ENCODE data around the gene GET3. TPM values are rescaled to one million over a fixed set of nuclear protein-coding genes. Genes with fewer than 3 reads are reported as not detected.

Gene GET3
- total RNA-seq, 4 donors from 2014 or later, result 70.7 to 88.8 (median 83.3) TPM

GRCh38 chr19:12715929-12716328, 21.4 kb upstream of the GET3 start:
- WGBS, 2 donors, result 96 to 100% methylated on average over 3 of the region's 3 CpGs
- DNase-seq, result no peak
- H3K9me3 ChIP-seq, result no peaks in the 10 kb centered on the region
- H3K4me3 ChIP-seq (replicated peaks in 1 of 3), result no peak overlapping the region
- no peaks in the 10 kb centered on the region for H3K27me3 ChIP-seq
- peaks cover 4 to 10% of the 10 kb centered on the region in 2 donors for H3K4me1 ChIP-seq
- no peak overlapping the region for H3K27ac ChIP-seq
- TF ChIP-seq CTCF (IDR thresholded peaks at IDR 0.05) (no peak), POLR2A (IDR thresholded peaks at IDR 0.05) (no peak)
- intact Hi-C loops (cut with DNase I), result no loop called here
- H3K36me3 ChIP-seq, result peaks cover 44 to 55% of the 10 kb centered on the region in 2 donors

GRCh38 chr19:12720296-12720695, 17.0 kb upstream of the GET3 start:
- Histone ChIP-seq H3K36me3 (peaks cover 13 to 20% of the 10 kb centered on the region in 2 donors), H3K9me3 (no peaks in the 10 kb centered on the region), H3K4me1 (peaks cover 22 to 25% of the 10 kb centered on the region in 2 donors), H3K27ac (no peak overlapping the region), H3K4me3 (replicated peaks in 1 of 3) (peak overlapping the region in 1 of 3 donors; percentile 90), H3K27me3 (no peaks in the 10 kb centered on the region)
- DNase-seq, result no peak
- no peak for TF ChIP-seq CTCF (IDR thresholded peaks at IDR 0.05)
- no peak for TF ChIP-seq POLR2A (IDR thresholded peaks at IDR 0.05)
- 90% methylated on average over 10 of the region's 10 CpGs for WGBS, 2 donors
- intact Hi-C loops (cut with DNase I), result no loop called here

GRCh38 chr19:12720851-12721655, 16.2 kb upstream of the GET3 start:
- intact Hi-C loops (cut with DNase I), result no loop called here
- peak overlapping the region in 2 of 3 donors; percentile 92 to 96 for H3K27ac ChIP-seq

GRCh38 chr19:12721656-12722565, 15.4 kb upstream of the GET3 start:
- H3K4me3 ChIP-seq (replicated peaks in 1 of 3), result peak overlapping the region; percentile 61 to 90 (median 63)
- intact Hi-C loops (cut with DNase I), result no loop called here
- DNase-seq, result peak; percentile 68 to 69
- H3K9me3 ChIP-seq, result no peaks in the 10 kb centered on the region
- TF ChIP-seq CTCF (IDR thresholded peaks at IDR 0.05) (no peak), POLR2A (IDR thresholded peaks at IDR 0.05) (no peak)
- no peaks in the 10 kb centered on the region for H3K27me3 ChIP-seq
- peak overlapping the region; percentile 92 to 96 (median 93) for H3K27ac ChIP-seq
- H3K4me1 ChIP-seq, result peaks cover 22 to 25% of the 10 kb centered on the region in 2 donors
- WGBS, 2 donors, result 0 to 1% methylated on average over 17 to 25 of the region's 65 CpGs
- H3K36me3 ChIP-seq, result peaks cover 7 to 9% of the 10 kb centered on the region in 2 donors

More at GRCh38 chr19:12720851-12721655, 16.2 kb upstream of the GET3 start:
- H3K4me3 ChIP-seq (replicated peaks in 1 of 3), result peak overlapping the region; percentile 61 to 90 (median 63)
- no peaks in the 10 kb centered on the region for H3K27me3 ChIP-seq
- WGBS, 2 donors, result 4 to 13% methylated on average over 13 to 18 of the region's 59 CpGs
- no peaks in the 10 kb centered on the region for H3K9me3 ChIP-seq
- DNase-seq, result peak; percentile 14 to 20
- peaks cover 22 to 25% of the 10 kb centered on the region in 2 donors for H3K4me1 ChIP-seq
- peaks cover 9 to 14% of the 10 kb centered on the region in 2 donors for H3K36me3 ChIP-seq
- no peak for TF ChIP-seq CTCF (IDR thresholded peaks at IDR 0.05)
- no peak for TF ChIP-seq POLR2A (IDR thresholded peaks at IDR 0.05)

Measured in thyroid gland (tissue), 4 donors.